ENCODE results near the gene ZNF117. TPM values are rescaled to one million over a fixed set of nuclear protein-coding genes. Genes with fewer than 3 reads are reported as not detected.

Gene ZNF117
- total and polyA plus RNA-seq, 10 of the 15 experiments (the other 5 are each of a cell fraction or from before 2014, with no cell fraction given) = 1.4 to 15.3 (median 7.6) TPM

GRCh38 chr7:65006094-65006992 lies 15.5 kb upstream of the ZNF117 start, which contains the start of gene ERV3-1 (continued):
- TF ChIP-seq ZBTB33 (IDR thresholded peaks at IDR 0.05) (no peak), SREBF1 (IDR thresholded peaks at IDR 0.05; ENCODE audit: low read length) (no peak), SP1 (IDR thresholded peaks at IDR 0.05; ENCODE audit: low read depth, low read length) (peak; percentile 94), NR2F1 (conservative IDR thresholded peaks at IDR 0.05) (0 out of 2 replicates have a peak, but pooled peaks have one; percentile 22), JUND (IDR thresholded peaks at IDR 0.05; ENCODE audit: low read depth, low read length) (no peak), CHD2 (IDR thresholded peaks at IDR 0.05; ENCODE audit: borderline replicate concordance, low read depth, low read length) (peak; percentile 74; the same call in 1 of the 2 replicates), CBFB (IDR thresholded peaks at IDR 0.05; ENCODE audit: low read depth) (peak; percentile 59; the same call in 1 of the 2 replicates), FOXK2 (IDR thresholded peaks at IDR 0.05) (no peak), NR2C1 (IDR thresholded peaks at IDR 0.05) (no peak), MTA3 (IDR thresholded peaks at IDR 0.05; ENCODE audit: borderline replicate concordance, low read length) (no peak), POLR2AphosphoS2 (IDR thresholded peaks at IDR 0.05; ENCODE audit: low read depth, low read length) (peak; percentile 82), ZNF384 (IDR thresholded peaks at IDR 0.05; ENCODE audit: borderline replicate concordance, low read depth, low read length) (no peak), CHD4 (IDR thresholded peaks at IDR 0.05) (no peak), MEF2B (IDR thresholded peaks at IDR 0.05; ENCODE audit: partially characterized antibody, poor library complexity, severe bottlenecking) (no peak), CHD1 (IDR thresholded peaks at IDR 0.05; ENCODE audit: low read depth, low read length) (no peak), ZNF622 (IDR thresholded peaks at IDR 0.05) (no peak), SMAD1 (IDR thresholded peaks at IDR 0.05; ENCODE audit: low read depth, partially characterized antibody) (no peak), YY1 (IDR thresholded peaks at IDR 0.05; ENCODE audit: low read depth, low read length) (0 out of 2 replicates have a peak, but pooled peaks have one; percentile 53), MYB (IDR thresholded peaks at IDR 0.05; ENCODE audit: borderline replicate concordance, low read depth, low read length) (no peak), EZH2 (IDR thresholded peaks at IDR 0.05; ENCODE audit: borderline replicate concordance, control insufficient read depth, low read depth, low read length) (no peak), NFXL1 (IDR thresholded peaks at IDR 0.05; ENCODE audit: borderline replicate concordance) (no peak), ASH2L (IDR thresholded peaks at IDR 0.05; ENCODE audit: borderline replicate concordance, low read depth) (no peak)
- TF ChIP-seq, protein P1, sequence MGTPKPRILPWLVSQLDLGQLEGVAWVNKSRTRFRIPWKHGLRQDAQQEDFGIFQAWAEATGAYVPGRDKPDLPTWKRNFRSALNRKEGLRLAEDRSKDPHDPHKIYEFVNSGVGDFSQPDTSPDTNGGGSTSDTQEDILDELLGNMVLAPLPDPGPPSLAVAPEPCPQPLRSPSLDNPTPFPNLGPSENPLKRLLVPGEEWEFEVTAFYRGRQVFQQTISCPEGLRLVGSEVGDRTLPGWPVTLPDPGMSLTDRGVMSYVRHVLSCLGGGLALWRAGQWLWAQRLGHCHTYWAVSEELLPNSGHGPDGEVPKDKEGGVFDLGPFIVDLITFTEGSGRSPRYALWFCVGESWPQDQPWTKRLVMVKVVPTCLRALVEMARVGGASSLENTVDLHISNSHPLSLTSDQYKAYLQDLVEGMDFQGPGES (IDR thresholded peaks at IDR 0.05) = peak; percentile 53; the same call in 1 of the 2 replicates
- TF ChIP-seq, protein P2, sequence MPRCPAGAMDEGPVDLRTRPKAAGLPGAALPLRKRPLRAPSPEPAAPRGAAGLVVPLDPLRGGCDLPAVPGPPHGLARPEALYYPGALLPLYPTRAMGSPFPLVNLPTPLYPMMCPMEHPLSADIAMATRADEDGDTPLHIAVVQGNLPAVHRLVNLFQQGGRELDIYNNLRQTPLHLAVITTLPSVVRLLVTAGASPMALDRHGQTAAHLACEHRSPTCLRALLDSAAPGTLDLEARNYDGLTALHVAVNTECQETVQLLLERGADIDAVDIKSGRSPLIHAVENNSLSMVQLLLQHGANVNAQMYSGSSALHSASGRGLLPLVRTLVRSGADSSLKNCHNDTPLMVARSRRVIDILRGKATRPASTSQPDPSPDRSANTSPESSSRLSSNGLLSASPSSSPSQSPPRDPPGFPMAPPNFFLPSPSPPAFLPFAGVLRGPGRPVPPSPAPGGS (IDR thresholded peaks at IDR 0.05; ENCODE audit: borderline replicate concordance, insufficient read depth, low read depth, low read length, poor library complexity, severe bottlenecking) = no peak
- TF ChIP-seq, protein P3, sequence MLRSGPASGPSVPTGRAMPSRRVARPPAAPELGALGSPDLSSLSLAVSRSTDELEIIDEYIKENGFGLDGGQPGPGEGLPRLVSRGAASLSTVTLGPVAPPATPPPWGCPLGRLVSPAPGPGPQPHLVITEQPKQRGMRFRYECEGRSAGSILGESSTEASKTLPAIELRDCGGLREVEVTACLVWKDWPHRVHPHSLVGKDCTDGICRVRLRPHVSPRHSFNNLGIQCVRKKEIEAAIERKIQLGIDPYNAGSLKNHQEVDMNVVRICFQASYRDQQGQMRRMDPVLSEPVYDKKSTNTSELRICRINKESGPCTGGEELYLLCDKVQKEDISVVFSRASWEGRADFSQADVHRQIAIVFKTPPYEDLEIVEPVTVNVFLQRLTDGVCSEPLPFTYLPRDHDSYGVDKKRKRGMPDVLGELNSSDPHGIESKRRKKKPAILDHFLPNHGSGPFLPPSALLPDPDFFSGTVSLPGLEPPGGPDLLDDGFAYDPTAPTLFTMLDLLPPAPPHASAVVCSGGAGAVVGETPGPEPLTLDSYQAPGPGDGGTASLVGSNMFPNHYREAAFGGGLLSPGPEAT (IDR thresholded peaks at IDR 0.05; ENCODE audit: low read depth) = no peak
